Fibroblast of skin of back (primary cell): Measurements from ENCODE around the gene ICAM1.
"Not testable (repeated sequence)": the region's sequence is repeated elsewhere in the genome, so short reads cannot be mapped to it uniquely, and the experiment has no call there.

Source experiments
- DNase-seq: peaks from one replicate; pipeline ENCODE4 v3.0.0-alpha.2; 2013

ICAM1 gene

DNA sequence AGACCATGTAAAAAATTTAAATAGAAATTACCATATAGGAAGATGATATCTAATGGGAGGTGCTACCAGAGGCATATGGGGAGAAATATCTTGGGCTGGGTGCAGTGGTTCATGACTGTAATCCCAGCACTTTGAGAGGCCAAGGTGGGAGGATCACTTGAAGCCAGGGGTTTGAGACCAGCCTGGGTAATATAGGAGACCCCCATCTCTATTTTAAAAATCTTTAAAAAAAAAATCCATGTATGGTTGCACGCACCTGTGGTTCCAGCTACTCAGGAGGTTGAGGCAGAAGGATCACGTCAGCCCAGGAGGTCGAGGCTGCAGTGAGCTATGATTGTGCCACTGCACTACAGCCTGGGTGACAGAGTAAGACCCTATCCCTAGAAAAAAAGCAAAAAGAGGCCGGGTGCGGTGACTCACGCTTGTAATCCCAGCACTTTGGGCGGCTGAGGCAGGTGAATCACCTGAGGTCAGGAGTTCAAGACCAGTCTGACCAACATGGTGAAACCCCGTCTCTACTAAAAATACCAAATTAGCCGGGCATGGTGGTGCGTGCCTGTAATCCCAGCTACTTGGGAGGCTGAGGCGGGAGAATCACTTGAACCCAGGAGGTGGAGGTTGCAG lies 29.0 kb upstream of the ICAM1 start:
- DNase-seq = not testable (repeated sequence)

- DNase-seq = no peak
These were observed 27.3 kb upstream of the ICAM1 start for GRCh38 chr19:10243606-10244005.

DNA sequence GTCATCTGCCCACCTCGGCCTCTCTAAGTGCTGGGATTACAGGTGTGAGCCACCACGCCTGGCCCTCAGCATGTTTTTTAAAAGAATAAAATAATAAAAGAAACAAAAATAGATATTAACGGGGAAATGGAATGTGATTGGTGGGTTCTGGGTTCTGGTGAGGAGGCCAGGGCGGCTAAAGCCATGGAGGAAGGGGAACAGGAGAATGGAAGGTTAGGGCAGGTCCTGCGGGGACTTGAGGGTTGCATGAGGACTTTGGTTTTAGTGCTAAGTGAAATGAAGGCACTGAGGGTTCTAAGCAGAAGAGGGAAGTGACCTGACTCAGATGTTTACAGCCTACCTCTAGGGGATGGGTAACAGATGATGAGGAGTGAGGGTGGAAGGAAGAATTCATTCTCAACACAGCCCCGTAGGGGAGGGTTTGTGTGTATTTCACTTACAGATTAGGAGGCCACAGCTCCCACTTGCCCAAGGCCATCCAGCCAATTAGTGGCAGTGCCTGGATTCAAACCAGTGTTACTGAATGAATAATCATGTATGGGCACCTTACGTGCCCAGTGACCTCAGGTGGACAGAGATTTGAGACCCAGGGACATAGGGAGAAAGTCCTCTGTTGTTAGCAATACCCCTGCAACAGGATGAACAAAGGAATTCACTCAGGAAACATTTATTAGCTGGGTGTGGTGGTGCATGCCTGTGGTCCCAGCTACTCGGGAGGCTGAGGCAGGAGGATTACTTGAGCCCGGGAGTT lies 25.6 kb upstream of the ICAM1 start:
- DNase-seq = no peak

DNA sequence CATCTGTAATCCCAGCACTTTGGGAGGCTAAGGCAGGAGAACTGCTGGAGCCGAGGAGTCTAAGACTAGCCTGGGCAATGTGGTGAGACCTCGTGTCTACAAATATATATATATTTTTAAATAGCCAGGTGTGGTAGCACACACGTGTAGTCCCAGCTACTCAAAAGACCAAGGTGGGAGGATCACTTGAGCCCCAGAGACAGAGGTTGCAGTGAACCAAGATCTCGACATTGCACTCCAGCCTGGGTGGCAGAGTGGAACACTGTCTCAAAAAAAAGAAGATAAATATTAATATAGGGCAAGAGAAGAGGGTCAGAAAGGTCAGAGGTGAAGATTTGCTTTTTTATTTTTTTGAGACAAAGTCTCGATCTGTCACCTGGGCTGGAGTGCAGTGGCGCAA lies 24.4 kb upstream of the ICAM1 start:
- DNase-seq = no peak

GRCh38 chr19:10251792-10252694 lies 18.9 kb upstream of the ICAM1 start, which contains the start of gene MRPL4:
Gene MRPL4, plus strand, starts transcription at chr19:10252214. Its CDS starts 40 bp downstream, at chr19:10252254.
- peak; percentile 99 for DNase-seq

- no peak for DNase-seq
These were observed 18.2 kb upstream of the ICAM1 start for GRCh38 chr19:10252707-10253106.

GRCh38 chr19:10254244-10254643 lies 16.7 kb upstream of the ICAM1 start:
- DNase-seq = no peak

- no peak for DNase-seq
These were observed 15.6 kb upstream of the ICAM1 start for GRCh38 chr19:10255358-10255757.

- DNase-seq = no peak
These were observed 14.4 kb upstream of the ICAM1 start for GRCh38 chr19:10256551-10256950.

- no peak for DNase-seq
These were observed 13.8 kb upstream of the ICAM1 start for GRCh38 chr19:10256970-10257615.

- DNase-seq = no peak
These were observed 12.7 kb upstream of the ICAM1 start for GRCh38 chr19:10258080-10258710.

GRCh38 chr19:10259162-10259905 lies 11.6 kb upstream of the ICAM1 start:
- DNase-seq = peak; percentile 84

DNA sequence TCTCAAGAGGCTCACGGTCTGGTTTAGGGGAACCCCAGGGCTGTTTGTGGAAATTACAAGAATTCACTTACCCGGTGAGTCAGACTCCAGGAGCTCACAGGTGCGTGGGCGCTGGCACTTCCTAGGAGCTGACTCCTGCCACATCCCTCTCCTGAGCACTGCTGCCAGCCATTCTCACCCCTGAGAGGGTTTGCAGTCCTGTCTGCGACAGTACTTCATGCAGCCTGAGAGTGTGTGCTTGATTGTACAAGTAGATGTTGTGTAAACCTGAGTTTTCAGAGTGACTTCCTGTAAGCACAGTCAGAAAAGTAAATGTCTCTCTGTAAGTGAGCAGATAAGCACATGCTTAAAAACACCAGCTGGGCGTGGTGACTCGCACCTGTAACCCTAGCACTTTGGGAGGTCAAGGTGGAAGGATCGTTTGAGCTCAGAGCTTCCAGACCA lies 10.8 kb upstream of the ICAM1 start:
- DNase-seq = no peak

- peak; percentile 57 for DNase-seq
These were observed 8.1 kb upstream of the ICAM1 start for GRCh38 chr19:10262771-10263170.

DNA sequence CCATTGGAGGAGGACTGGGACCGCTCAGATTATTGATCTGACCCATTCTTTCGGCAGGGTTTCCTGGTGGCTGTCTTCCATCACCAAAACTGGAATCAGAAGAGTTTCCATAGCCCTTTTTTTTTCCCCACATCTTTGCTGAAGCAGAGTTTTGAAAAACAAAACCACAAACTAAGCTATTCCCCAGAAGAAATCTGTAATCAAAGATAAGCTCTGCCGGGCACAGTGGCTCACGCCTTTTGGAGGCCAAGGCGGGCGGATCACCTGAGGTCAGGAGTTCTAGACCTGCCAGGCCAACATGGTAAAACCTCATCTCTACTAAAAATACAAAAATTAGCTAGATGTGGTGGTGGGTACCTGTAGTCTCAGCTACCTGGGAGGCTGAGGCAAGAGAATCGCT lies 4.2 kb upstream of the ICAM1 start:
- no peak for DNase-seq

- no peak for DNase-seq
These were observed 2.8 kb upstream of the ICAM1 start for GRCh38 chr19:10268071-10268470.

- DNase-seq = peak; percentile 65
These were observed 1.4 kb upstream of the ICAM1 start for GRCh38 chr19:10269333-10270179.

DNA sequence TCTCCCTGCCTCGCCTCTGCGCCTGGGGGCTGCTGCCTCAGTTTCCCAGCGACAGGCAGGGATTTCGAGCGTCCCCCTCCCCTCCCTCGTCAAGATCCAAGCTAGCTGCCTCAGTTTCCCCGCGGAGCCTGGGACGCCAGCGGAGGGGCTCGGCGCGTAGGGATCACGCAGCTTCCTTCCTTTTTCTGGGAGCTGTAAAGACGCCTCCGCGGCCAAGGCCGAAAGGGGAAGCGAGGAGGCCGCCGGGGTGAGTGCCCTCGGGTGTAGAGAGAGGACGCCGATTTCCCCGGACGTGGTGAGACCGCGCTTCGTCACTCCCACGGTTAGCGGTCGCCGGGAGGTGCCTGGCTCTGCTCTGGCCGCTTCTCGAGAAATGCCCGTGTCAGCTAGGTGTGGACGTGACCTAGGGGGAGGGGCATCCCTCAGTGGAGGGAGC lies 722 bp upstream of the ICAM1 start:
- DNase-seq = no peak

DNA sequence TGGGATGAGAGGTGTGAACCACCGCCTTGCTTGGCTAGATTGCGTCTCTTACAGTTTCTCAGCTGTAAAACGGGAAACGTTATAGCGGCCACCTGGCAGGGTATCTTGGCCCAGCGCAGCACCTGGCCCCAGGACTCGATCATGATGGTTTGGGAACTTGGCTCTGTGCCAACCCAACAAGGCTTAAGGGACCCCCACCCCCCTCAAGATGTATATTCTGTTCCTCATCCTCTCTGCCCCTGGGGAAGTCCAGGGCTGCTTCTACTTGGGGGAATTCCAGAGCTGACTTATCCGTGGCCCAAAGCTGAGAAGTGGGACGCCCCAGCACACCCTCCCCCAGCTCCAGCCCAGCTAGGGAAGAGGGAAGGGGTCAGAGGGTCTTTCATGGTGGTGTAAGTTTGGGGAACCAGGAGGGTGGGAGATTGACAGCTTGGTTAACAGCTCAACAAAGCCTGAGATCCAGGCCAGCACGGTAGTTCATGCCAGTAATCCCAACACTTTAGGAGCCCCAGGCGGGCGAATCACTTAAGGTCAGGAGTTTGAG lies 695 bp downstream of the ICAM1 start:
- no peak for DNase-seq

- DNase-seq = no peak
These were observed 3.7 kb downstream of the ICAM1 start for GRCh38 chr19:10274589-10274988.
